Measurements from ENCODE around the gene ENTR1.

DNA sequence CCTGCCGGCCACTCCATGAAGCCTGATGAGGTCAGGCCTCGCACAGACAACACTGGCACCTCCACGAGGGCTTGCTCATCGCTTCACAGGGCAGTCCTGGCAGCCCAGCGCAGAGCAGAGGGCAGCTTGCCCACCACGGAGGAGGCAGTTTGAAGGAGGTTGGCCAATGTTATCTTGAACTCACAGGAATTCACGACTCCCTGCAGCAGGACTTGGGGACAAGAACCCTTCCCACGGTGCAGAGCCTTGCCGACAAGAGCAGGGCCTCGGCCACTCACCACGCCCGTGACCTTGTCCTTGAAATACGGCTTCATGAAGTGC is 15.4 kb downstream of the ENTR1 start:
- TF ChIP-seq, protein P1, sequence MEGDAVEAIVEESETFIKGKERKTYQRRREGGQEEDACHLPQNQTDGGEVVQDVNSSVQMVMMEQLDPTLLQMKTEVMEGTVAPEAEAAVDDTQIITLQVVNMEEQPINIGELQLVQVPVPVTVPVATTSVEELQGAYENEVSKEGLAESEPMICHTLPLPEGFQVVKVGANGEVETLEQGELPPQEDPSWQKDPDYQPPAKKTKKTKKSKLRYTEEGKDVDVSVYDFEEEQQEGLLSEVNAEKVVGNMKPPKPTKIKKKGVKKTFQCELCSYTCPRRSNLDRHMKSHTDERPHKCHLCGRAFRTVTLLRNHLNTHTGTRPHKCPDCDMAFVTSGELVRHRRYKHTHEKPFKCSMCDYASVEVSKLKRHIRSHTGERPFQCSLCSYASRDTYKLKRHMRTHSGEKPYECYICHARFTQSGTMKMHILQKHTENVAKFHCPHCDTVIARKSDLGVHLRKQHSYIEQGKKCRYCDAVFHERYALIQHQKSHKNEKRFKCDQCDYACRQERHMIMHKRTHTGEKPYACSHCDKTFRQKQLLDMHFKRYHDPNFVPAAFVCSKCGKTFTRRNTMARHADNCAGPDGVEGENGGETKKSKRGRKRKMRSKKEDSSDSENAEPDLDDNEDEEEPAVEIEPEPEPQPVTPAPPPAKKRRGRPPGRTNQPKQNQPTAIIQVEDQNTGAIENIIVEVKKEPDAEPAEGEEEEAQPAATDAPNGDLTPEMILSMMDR (IDR thresholded peaks at IDR 0.05; ENCODE audit: low read depth, low read length, poor library complexity, severe bottlenecking): no peak
- TF ChIP-seq EZH2phosphoT487 (IDR thresholded peaks at IDR 0.05; ENCODE audit: borderline replicate concordance, low read length): no peak

All from DOHH2 (cell line).